Hematopoietic multipotent progenitor cell treated with erythropoietin and hydrocortisone succinate and interleukin-3 and kit ligand, for 17 days (in vitro differentiated cells): Measurements from ENCODE around the gene HK3.

ENCODE experiments used
- DNase-seq: peaks from one replicate; pipeline ENCODE4 v3.0.0-alpha.2; 2015; ENCODE audit warnings: low spot score

Gene HK3

GRCh38 chr5:176902102-176902814, 3.1 kb upstream of the HK3 start:
- DNase-seq: no peak

- no peak for DNase-seq
These were observed 2.3 kb upstream of the HK3 start for GRCh38 chr5:176901260-176902101.

GRCh38 chr5:176900780-176901204, 1.6 kb upstream of the HK3 start:
- no peak for DNase-seq

GRCh38 chr5:176899946-176900779, 1.0 kb upstream of the HK3 start:
- DNase-seq: no peak

GRCh38 chr5:176897263-176897662, 1.9 kb downstream of the HK3 start:
- no peak for DNase-seq

- DNase-seq: no peak
These were observed 3.3 kb downstream of the HK3 start for GRCh38 chr5:176895831-176896230.

DNA sequence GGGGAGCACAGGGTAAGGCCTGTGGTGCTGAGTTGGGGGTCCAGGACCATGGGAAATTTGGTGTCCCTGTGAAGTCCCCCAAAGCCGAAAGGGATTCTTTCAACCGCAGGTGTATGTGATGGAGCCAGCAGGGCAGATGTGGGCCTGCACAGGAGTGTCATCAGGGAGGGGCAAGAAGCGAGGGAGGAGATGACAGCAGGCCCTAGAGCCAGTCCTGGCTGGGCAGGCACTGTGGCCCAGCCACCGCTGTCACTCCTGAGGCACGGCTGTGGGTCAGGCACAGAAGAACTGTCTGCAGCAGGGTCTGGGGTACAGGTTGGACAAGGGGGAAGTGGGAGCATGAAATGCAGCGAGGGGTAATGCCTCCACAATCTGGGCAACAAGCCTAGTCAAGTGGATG, 4.8 kb downstream of the HK3 start:
- DNase-seq: no peak

GRCh38 chr5:176892663-176893062, 6.5 kb downstream of the HK3 start:
- no peak for DNase-seq

- DNase-seq: no peak
These were observed 7.7 kb downstream of the HK3 start for GRCh38 chr5:176891331-176891958.

GRCh38 chr5:176890455-176891330, 8.5 kb downstream of the HK3 start:
- no peak for DNase-seq

DNA sequence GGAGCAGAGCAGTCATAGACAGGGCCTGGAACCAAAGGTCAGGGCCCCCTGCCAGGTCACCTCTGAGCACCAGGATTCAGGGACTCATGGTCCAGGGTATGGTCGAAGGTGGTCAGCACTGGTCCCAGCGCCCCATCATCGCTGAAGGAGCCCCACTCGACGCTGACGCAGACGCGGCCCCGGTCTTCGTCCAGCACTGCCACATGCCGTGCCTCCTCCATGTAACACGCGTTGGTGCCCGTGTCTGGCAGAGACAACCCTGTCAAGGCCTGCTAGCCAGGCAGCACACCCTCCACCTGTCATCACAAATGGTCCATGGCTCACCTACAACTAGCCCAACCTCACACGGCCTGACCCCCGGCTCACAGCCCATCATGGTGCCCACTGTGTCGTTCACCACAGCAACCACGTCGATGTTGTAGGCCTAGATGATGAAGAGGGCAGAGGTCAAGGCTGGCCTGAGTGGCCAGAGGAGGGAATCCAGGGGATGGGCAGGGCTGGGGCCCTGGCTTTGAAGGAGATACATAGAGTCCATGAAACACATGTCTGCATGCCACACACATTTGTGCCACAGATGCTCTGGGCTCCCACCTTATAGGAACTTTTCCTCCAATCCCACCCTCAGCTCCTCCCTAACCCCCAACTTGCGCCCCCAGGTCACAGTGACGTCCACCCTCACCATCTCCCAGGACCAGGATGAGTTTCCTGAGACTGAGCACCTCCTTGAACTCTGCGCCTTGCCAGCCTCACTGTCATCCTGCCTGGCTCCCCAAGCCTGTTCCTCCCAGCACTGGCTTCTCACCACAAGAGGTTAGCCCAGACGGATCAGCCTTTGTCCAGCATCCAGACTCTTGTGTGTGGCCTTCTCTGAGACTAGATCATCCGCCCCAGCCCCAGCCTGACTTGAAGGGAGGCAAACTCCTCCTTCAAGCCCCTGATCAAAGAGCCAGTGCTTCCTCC, 9.5 kb downstream of the HK3 start:
- DNase-seq: no peak

GRCh38 chr5:176888865-176889165, 10.3 kb downstream of the HK3 start:
- no peak for DNase-seq

DNA sequence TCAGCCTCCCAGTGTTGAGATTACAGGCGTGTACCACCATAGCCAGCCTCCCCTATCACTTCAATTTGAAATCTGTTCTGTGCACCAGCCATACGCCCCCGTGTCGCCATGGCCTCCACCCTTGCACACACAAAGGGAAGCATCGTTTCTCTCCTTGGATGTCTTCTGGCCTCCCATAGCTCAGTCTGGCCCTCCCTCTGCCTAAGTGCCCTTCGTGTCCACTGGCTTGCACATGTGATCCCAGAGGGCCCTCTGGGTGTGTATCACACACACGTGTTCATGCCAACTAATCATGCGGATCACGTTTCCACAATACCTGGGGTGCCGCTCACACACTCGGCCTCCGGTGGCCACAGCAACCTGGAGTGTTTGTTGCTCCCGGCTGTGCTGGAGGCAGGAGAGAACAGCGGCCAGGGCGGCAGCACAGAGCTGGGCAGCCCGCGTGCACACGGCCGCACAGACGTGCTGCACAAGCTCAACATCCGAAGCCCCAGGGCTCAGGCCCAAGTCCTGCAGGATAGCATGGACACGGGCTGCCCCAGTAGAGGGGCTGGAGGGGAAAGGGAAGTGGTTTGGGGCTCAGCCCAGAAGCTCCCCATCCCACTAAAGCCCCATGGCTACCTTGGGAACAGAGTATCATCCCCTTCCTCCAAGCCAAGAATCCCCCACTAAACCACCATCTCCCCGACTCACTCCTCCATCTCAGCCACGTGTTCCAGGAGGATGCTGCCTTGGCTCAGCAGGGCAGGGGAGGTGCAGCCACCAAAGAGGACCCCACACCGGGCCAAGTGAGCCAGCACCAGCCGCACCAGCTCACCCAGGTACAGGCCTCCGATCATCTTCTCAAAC, 10.9 kb downstream of the HK3 start:
- DNase-seq: no peak

DNA sequence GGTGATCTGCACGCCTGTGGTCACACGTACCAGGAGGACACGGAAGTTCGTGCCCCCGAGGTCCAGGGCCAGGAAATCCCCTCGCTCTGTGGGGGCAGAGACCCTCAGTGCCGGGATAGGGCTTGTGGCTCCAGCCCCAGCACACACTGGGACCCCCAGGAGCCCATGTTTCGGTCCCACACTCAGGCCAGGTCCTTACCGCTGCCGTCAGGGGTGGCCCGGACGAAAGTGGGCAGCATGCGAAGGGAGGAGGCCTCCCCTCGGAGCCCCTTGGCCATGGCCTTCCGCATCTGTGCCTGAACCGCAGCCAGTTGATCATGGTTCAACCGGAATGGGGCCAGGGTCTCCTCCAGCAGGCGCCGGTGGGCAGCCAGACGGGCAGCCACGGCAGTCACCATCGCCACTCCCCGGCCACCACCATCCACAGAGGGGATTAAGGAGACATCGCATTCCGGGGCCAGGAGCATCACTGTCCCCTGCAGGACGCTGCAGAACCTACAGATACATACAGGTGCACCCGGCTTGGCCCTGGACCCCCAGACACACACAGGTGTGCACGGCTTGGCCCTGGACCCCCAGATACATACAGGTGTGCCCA, 11.8 kb downstream of the HK3 start:
- no peak for DNase-seq

DNA sequence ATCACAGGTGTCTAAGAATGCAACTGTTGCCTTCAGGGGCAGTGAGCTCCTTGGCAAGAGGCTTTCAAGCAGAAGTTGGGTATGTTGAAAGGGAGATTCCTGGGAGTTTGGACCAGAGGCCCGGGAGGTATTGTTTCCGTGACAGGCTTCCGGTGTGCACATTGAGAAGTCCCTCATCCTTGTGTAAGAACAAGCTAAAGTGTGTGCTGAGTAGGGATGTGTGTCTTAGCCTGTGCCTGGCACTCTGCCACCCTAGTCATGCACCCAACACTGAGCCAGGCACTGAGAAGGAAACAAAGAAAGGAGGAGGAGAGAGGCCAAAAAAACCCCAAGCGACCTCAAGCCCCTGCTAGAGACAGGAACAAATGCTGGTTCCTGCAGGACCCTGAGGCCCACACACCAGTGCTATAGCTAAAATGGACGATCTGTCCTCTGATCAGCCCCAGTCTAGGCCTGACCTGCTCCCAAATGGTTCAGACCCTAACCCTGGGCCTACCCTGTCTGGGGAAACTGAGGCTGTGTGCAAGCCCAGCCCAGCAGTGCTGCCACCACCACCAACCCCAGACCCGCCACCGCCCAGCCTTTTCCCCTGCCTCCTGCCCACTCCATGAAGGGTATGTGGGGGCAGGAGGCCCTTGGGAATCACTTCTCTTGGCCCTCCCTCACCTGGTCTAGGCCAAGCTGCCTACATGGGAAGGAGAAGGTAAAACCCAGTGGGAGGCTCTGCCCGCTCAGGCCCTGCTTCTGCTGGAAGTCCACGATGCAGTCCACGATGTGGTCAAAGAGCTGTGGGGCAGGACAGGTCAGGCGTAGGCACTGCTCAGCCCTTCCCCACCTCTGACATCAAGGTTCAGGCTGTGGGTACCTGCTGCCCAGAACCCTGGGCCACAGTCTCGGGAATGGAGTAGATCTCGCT, 12.6 kb downstream of the HK3 start:
- no peak for DNase-seq

DNA sequence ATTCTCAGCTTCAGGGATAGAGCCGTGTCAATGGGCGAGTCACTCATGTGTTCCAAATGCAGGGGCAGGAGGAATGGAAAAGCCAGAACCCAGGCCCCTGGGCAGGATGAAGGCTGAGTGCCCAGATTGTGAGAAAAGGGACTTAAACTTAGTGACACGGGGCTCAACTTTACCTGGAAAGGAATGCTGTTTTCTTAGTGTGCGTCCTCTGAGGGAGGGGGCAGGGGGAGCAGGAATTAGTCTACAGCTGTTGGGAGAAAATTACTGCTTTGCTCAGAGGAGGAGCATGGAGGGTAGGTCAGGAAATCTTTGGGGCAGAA, 14.6 kb downstream of the HK3 start:
- DNase-seq: no peak

GRCh38 chr5:176883700-176884570, 15.2 kb downstream of the HK3 start:
- DNase-seq: no peak
